Smooth muscle cell (in vitro differentiated cells): Measurements from ENCODE around the gene BCAS3. TPM values are rescaled to one million over a fixed set of nuclear protein-coding genes. Genes with fewer than 3 reads are reported as not detected.

Source experiments
- DNase-seq: peaks from one replicate; lab custom pipeline; 2025; ENCODE audit not compliant: unreplicated experiment; lab: John Stamatoyannopoulos, UW
- H2AFZ ChIP-seq: fragments of 200-600 bp; sonication (generic); 2 replicates; pipeline ENCODE4 v1.6.0; 2016; ENCODE audit warnings: antibody characterized with exemption, low read depth, mild to moderate bottlenecking
- H3F3A ChIP-seq: fragments of 200-600 bp; sonication (generic); 2 replicates; pipeline ENCODE4 v1.6.0; 2017; ENCODE audit warnings: antibody characterized with exemption, low read depth
- H3K27ac ChIP-seq: fragments of 200-600 bp; sonication (generic); 2 replicates; pipeline ENCODE4 v1.5.1; 2016; ENCODE audit warnings: low read depth, mild to moderate bottlenecking
- H3K27me3 ChIP-seq: fragments of 200-600 bp; sonication (generic); 2 replicates; pipeline ENCODE4 v1.6.1; 2016; ENCODE audit warnings: low read depth, mild to moderate bottlenecking
- H3K36me3 ChIP-seq: fragments of 200-600 bp; sonication (generic); 2 replicates; pipeline ENCODE4 v1.5.1; 2016; ENCODE audit warnings: low read depth
- H3K4me1 ChIP-seq: fragments of 200-600 bp; sonication (generic); 2 replicates; pipeline ENCODE4 v1.5.1; 2016; ENCODE audit warnings: low read depth
- H3K4me2 ChIP-seq: fragments of 200-600 bp; sonication (generic); 2 replicates; pipeline ENCODE4 v1.6.0; 2016; ENCODE audit warnings: mild to moderate bottlenecking
- H3K4me3 ChIP-seq: fragments of 200-600 bp; sonication (generic); 2 replicates; pipeline ENCODE4 v1.5.1; 2016; ENCODE audit warnings: mild to moderate bottlenecking
- H3K79me2 ChIP-seq: fragments of 200-600 bp; sonication (generic); 2 replicates; pipeline ENCODE4 v1.6.0; 2016; ENCODE audit warnings: low read depth, mild to moderate bottlenecking
- H3K9ac ChIP-seq: fragments of 200-600 bp; sonication (generic); 2 replicates; pipeline ENCODE4 v1.6.0; 2016; ENCODE audit warnings: low read depth
- H3K9me3 ChIP-seq: fragments of 200-600 bp; sonication (generic); replicated peaks from 2 replicates; pipeline ENCODE4 v1.5.1; 2016; ENCODE audit warnings: low read depth
- H4K20me1 ChIP-seq: fragments of 200-600 bp; sonication (generic); 2 replicates; pipeline ENCODE4 v1.6.0; 2016; ENCODE audit warnings: low read depth
- WGBS: methylation state at CpG from one replicate; pipeline ENCODE4 v1.1.7; 2016; ENCODE audit warnings: low lambda C conversion rate; 5-methylcytosine and 5-hydroxymethylcytosine counted together
- polyA plus RNA-seq: library from polyadenylated mRNA; unstranded; fragments of >200 nt; fragmentation: Nextera tagmentation; extraction: Ambion mirVana; gene quantifications from 2 replicates; pipeline ENCODE4 v1.2.1, GENCODE V29; 2016
- total RNA-seq: library from RNA; depleted of rRNA; stranded (reverse); fragments of >200 nt; gene quantifications from 2 replicates; pipeline ENCODE4 v1.2.3, GENCODE V29; 2014
- TF ChIP-seq, protein P1 (sequence below): fragments of 200-600 bp; sonication (generic); IDR thresholded peaks from 2 replicates; pipeline ENCODE4 v1.5.1; 2017; ENCODE audit warnings: borderline replicate concordance, mild to moderate bottlenecking, antibody characterized with exemption; ENCODE audit not compliant: insufficient read depth, poor library complexity, severe bottlenecking

BCAS3 gene
- total and polyA plus RNA-seq, 2 experiments from 2014 or later = 17.2 to 54.5 TPM

DNA sequence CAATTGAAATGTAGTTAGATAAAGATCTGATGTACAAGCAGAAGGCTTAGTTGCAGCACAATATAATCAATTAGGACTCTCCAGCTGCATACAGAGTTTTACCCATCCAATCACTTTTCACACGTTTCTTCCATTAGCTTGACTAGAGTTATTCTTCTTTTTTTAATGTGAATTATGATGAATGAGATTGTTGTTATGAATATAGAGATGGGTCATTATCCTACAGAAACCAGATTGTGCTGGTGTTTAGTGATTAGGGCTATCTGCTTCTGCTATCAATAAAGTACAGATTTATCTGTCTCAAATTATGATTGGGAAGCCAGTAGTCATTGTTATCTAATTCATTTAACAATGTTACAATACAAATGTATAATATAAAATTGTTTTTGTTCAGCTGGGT is 500.6 kb downstream of the BCAS3 start:
- no peaks in the 10 kb centered on the region for H3K36me3 ChIP-seq
- H3F3A ChIP-seq = no peaks in the 10 kb centered on the region
- TF ChIP-seq, protein P1, sequence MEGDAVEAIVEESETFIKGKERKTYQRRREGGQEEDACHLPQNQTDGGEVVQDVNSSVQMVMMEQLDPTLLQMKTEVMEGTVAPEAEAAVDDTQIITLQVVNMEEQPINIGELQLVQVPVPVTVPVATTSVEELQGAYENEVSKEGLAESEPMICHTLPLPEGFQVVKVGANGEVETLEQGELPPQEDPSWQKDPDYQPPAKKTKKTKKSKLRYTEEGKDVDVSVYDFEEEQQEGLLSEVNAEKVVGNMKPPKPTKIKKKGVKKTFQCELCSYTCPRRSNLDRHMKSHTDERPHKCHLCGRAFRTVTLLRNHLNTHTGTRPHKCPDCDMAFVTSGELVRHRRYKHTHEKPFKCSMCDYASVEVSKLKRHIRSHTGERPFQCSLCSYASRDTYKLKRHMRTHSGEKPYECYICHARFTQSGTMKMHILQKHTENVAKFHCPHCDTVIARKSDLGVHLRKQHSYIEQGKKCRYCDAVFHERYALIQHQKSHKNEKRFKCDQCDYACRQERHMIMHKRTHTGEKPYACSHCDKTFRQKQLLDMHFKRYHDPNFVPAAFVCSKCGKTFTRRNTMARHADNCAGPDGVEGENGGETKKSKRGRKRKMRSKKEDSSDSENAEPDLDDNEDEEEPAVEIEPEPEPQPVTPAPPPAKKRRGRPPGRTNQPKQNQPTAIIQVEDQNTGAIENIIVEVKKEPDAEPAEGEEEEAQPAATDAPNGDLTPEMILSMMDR = no peak
- no peaks in the 10 kb centered on the region for H3K9me3 ChIP-seq
- H3K4me2 ChIP-seq = no peak overlapping the region
- WGBS = 78% methylated on average over 1 of the region's 1 CpG
- no peak overlapping the region for H3K4me3 ChIP-seq
- H3K27me3 ChIP-seq = no peaks in the 10 kb centered on the region
- H3K4me1 ChIP-seq = peaks cover 23% of the 10 kb centered on the region
- no peak for DNase-seq
- H4K20me1 ChIP-seq = no peaks in the 10 kb centered on the region
- no peak overlapping the region for H3K9ac ChIP-seq
- H3K79me2 ChIP-seq = no peaks in the 10 kb centered on the region
- no peak overlapping the region for H3K27ac ChIP-seq
- H2AFZ ChIP-seq = no peak overlapping the region

DNA sequence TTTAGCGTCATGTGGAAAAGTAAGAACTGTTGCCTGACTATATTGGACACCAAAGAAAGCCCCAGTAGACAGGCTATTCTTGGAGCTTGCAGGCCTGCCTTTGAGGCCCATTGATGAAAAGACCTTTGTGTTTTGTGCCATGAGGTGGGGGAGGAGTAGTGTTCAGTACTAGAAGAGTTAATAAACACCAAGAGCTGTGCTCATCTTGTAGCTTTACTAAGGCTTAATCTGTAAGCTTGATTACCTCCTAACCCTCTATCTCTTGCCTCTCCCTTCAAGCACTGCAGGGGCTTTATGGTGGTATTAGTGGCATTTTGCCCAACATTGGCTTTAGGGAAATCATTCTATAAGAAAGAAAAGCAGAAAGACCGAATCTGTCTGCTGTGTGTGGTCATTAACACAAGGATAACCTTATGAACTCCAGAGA is 501.7 kb downstream of the BCAS3 start:
- Histone ChIP-seq H3K4me3 (no peak overlapping the region), H3K4me2 (no peak overlapping the region), H4K20me1 (no peaks in the 10 kb centered on the region), H3K36me3 (no peaks in the 10 kb centered on the region), H3K4me1 (peaks cover 23% of the 10 kb centered on the region), H3F3A (no peaks in the 10 kb centered on the region), H2AFZ (peak overlapping the region; percentile 3), H3K27ac (no peak overlapping the region), H3K79me2 (no peaks in the 10 kb centered on the region), H3K27me3 (no peaks in the 10 kb centered on the region), H3K9me3 (no peaks in the 10 kb centered on the region), H3K9ac (no peak overlapping the region)
- DNase-seq = no peak
- whole genome bisulfite sequencing = 46% methylated on average over 2 of the region's 2 CpGs
- TF ChIP-seq, protein P1 = no peak

- Histone ChIP-seq H3K4me2 (no peak overlapping the region), H3K36me3 (no peaks in the 10 kb centered on the region), H4K20me1 (no peaks in the 10 kb centered on the region), H3K9ac (no peak overlapping the region), H3K27ac (no peak overlapping the region), H2AFZ (no peak overlapping the region), H3K4me3 (no peak overlapping the region), H3K4me1 (peaks cover 36% of the 10 kb centered on the region), H3K9me3 (no peaks in the 10 kb centered on the region), H3F3A (no peaks in the 10 kb centered on the region), H3K79me2 (no peaks in the 10 kb centered on the region), H3K27me3 (no peaks in the 10 kb centered on the region)
- WGBS = 90% methylated on average over 2 of the region's 2 CpGs
- DNase-seq = no peak
- TF ChIP-seq, protein P1 = no peak
Measured at GRCh38 chr17:61183793-61184192, 506.1 kb downstream of the BCAS3 start.

DNA sequence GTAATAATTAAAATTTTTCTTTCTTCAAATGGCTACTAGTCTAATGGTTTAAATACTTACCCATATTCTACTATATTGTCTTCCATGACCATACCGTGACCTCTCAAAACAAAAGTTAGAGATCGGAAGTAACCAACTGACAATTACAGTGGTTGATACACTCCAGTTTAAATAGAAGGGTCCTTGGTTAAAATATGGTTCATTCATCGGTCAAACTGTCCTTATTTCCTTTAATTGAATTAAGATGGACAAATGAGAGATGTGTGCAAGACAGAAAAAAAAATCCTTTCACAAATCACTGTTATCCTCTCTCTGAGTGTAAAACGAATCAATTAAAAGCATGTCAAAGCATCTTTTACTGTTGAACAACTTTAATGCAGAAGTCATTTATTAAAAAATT is 507.7 kb downstream of the BCAS3 start:
- Histone ChIP-seq H2AFZ (no peak overlapping the region), H3K4me3 (no peak overlapping the region), H3K27me3 (no peaks in the 10 kb centered on the region), H3K9ac (no peak overlapping the region), H3K4me1 (peaks cover 24% of the 10 kb centered on the region), H3K4me2 (no peak overlapping the region), H3K79me2 (no peaks in the 10 kb centered on the region), H3K9me3 (no peaks in the 10 kb centered on the region), H3K36me3 (no peaks in the 10 kb centered on the region), H3K27ac (no peak overlapping the region), H3F3A (no peaks in the 10 kb centered on the region), H4K20me1 (no peaks in the 10 kb centered on the region)
- 97% methylated on average over 4 of the region's 4 CpGs for WGBS
- TF ChIP-seq, protein P1 = no peak
- DNase-seq = no peak
